Measurements from ENCODE around the gene TADA1.
A peak's percentile ranks its signal among the peaks of the same experiment; 100 is the strongest.
"Not testable (repeated sequence)": the region's sequence is repeated elsewhere in the genome, so short reads cannot be mapped to it uniquely, and the experiment has no call there.

Gene TADA1

DNA sequence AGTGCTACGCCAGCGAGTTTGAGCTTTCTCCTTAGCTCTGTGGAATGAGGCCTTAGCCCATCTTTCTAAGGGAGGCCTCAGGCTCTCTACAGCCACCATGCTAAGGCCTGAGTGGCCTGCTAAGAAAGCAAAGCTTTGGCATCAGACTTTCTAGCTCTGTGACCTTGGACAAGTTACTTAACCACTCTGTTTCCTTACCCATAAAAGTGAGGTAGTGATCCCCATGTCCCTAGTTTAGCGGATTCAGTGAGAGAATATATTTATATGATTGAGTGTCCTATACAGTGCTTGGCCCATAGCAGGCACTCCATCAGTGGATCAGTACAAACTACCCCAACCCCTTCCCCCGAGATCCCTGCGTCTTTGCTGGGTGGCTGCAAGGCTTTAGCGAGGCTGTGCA lies 32.7 kb downstream of the TADA1 start:
- no peak for DNase-seq

DNA sequence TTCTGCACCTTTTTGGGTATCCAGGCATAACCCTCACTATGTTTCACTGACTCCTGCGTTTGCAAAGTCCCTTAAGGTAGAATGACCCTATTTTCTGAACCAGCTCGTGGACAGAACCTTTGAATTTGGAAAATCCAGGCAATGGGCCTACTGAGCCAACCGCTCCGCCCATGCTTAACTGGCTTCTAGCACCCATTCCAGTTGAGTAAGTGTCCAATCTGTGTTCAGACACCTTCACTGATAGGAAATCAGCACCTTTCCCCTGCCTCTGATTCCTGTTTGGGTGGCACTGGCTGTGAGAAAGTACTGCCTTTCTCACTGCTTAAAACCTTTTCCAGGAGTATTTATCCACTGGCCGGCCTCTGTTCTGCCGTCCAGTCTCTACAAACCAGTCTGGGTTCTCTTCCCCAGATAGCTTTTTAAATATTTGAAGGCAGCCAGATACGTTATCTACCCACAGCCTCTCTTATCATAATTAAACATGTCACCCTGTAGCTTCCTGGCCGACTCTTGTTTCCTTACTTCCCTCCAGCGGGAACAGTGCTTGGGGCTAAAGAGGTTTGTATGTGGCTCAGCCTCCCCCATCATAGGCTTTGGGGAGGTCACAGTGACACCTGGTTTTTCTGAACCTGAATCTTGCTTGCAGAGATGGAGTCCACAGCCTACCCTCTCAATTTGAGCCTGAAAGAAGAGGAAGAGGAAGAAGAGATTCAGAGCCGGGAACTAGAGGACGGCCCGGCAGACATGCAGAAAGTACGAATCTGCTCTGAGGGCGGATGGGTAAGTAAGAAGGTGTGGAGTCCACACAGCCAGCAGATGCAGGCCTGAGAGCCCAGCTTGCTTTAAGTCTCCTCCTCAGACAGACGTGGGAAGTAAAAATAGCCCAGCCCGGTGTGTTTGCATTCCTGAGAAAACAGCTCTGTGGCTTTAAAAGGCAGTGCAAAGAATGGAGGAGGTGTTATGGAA lies 35.5 kb downstream of the TADA1 start:
- DNase-seq, result no peak

DNA sequence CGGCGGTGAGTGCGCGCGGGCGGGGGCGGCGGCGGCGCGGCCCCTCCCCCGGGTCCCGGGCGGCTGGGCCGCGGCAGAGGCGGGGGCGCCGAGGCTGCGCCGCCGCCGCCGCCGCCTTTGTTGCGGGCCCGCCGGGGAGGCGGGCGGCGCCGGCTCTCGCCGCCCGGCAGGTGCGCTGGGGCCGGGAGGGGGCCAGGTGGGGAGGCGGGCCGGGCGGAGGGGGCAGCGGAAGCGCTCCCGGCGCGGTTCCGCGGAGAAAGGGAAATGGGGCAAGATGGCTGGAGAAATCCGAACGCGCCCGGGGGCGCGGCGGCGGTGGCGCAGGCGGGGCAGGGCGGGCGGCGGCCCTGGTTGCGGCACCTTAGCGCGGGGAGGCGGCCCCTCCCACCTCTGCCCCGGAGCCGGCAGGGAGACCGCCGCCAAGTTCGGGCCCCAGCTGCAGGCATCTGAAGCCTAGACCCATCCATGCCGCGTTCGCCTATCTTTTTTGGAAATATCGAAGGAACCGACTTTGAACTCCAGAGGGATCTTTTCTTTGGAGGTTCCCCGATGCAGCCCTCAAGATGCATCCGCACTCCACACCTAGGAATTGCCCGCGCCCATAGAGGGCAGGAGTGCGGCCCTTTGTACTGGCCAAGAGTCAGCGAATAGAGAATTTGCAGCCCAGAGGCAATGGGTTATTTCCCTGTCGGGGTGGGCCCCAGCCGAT lies 36.3 kb downstream of the TADA1 start:
- DNase-seq, result peak; percentile 49 to 66

DNA sequence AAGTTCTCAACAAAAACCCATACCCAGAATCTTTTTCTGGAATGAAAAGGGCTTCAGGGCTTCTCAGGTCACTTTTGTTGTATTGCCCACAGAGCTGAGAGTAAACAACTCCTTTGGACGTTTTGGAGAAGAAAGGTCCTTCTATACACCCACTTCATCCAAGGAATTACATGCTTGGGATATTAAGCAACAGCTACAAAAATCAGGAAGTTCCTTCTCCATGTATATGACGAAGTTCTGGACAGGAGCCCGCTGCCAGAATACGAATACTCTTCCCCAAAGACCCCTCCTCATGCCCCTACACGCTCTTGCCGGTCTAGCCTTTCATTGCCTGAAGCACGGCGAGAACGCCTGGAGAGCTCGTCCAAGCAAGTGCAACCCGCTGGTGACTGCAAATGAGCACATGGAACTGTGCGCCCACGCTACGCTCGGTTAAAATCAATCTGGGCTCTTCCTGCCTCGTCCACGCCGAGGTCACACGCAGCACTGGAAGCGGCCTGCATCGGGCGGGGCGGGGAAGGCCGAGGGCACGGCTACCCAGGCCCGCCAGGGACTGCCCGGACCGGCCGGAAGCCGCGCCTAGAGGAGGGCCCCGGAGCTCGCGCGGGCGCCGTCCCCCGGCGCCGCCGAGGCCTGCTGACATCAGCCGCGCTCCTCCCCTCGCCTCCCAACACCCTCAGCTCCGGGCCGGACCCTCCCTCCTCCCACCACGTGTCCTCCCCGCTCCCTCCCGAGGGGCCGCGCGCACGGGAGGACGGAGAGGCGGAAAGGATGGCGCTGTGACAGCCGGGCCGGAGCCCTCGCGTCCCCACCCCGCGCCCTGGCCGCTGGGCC lies 37.1 kb downstream of the TADA1 start, which contains the start of gene POGK:
POGK (plus strand) TSS at position 710 of the 834 bp plus-strand sequence. CDS start 1,482 bp downstream, outside the sequence.
- DNase-seq, result peak; percentile 85 to 94

DNA sequence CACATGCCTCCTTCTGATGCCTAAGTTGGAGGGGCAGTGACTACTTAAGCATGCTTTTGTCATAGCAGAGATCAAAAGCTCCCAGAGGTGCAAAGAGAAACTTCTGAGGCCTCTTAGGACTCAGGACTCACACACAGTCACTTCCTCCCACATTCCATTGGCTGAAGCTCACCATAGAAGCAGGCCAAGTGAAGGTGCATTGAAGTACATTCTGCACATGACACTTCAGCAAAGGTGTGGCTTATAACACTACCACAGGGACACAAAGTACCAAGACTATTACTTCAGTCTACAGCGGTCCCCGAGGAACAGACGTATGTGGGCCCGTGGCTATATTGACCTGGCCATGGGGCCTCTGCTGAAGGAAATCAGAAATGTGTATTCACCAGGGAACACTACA lies 39.3 kb downstream of the TADA1 start:
- no peak for DNase-seq

DNA sequence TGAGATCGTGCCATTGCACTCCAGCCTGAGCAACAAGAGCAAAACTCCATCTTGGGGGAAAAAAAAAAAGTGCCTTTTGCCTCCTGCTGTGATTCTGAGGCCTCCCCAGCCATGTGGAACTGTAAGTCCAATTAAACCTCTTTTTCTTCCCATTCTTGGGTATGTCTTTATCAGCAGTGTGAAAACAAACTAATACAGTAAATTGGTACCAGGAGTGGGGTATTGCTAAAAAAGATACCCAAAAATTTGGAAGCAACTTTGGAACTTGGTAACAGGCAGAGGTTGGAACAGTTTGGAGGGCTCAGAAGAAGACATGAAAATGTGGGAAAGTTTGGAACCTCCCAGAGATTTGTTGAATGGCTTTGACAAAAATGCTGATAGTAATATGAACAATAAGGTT lies 46.3 kb downstream of the TADA1 start:
- not testable (repeated sequence) for DNase-seq

DNA sequence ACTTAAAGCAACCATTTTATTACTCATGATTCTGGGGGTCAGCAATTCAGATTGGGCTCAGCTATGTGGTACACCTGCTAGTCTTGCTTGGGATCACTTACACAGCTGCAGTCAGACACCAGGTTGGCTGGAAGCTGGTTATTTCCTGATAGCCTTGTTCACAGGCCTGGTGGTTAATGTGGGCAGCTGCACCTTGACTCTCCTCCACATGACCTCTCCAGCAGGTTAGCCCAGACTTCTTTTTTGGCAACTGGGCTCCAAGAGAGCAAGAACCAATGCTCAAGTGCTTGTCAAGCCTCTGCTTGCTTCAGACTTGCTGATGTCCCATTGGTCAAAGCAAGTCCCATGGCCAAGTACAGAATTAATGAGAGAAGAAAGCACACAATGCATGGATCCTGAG lies 48.6 kb downstream of the TADA1 start:
- DNase-seq, result no peak

DNA sequence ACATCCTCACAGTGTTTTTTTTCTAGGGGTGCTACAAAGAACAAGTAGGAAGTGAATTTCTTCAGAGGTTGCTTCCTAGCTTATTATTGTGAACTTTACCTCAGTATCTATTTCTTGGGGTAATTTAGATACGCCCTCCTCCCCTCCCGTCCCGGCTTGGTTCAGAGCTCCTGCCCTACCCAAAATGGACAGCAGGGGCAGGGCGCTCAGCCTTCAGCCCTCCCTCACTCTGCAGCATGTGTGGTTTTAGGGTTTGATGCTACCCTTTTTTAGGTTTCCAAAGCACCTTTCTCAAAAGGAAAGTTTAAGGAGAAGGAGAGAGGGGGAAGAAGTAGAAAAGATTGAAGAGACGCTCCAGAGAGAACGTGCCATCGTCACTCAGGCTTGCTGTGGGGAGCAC lies 53.7 kb downstream of the TADA1 start:
- DNase-seq, result peak in 1 of 2 experiments; percentile 13

DNA sequence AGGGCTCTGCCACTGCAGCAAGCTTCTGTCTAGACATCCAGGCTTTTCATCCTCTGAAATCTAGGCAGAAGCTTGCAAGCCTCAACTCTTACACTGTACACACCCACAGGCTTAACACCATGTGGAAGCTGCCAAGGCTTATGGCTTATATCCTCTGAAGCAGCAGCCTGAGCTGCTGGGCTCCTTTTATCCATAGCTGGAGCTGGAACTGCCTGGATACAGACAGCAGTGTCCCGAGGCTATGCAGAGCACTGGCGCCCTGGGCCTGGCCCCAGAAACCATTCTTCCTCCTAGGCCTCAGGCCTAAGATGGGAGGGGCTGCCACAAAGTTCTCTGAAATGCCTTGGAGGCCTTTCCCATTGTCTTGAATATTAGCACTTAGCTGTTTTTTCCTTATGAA lies 56.1 kb downstream of the TADA1 start:
- no peak for DNase-seq

DNA sequence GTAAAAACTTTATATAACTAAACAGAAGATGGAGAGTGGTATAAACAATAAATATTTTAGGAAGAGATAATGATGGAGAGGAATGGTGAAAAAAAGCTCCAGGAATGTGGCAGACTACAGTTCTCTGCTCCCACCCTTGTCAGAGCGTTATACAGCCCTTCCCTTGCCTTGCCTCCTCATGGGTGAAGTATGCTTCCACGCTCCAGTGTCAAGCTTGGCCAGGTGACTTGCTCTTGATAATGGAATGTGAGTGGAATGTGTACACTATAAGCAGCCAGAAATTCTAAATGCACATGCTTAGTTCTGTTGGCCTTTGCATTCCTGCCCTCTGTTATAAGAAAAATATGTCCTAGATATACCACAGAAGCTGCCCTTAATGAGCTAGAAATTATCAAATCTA lies 61.5 kb downstream of the TADA1 start:
- no peak for DNase-seq

DNA sequence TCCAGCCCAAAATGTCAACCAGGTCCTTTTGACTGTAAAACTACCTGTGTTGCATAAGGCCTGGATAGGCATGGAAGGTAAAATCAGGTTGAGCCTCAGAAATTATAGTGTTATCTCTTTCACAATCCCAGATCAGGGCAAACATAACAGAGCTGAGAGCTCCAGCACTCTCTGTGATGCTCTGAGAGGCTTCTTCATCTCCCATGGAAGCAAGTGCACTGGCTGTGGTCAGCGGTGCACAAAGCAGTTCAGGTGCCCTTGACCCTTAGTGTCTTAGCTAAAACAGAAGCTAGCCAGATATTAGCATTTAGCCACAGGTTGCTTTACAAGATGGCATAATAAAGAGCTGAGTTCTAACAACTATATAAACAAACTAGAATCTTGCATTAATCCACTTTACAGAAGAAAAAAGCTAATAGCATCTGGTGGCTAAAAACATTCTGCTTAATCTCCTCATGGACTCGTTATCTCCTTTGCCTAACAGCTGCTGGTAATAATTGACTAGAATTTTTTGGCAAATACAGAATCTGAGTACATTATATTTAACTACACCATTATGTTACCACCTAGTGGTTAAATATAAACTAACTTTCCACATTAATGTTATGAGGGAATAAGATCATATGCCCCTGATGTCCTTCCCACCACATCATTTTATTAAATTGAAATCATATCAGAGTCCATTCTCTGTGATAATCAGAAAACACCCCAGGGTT lies 62.4 kb downstream of the TADA1 start:
- DNase-seq, result no peak

DNA sequence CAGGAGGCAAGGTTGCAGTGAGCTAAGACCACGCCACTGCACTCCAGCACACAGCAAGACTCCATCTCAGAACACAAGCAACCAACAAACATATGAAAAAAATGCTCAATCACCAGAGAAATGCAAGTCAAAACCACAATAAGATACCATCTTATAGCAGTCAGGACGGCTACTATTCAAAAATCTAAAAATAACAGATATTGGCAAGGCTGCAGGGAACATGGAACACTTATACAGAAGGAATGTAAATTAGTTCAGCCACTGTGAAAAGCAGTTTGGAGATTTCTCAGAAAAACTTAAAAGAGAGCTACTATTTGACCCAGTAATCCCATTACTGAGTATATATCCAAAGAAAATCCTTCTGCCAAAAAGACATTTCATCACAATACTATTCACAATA lies 64.4 kb downstream of the TADA1 start:
- no peak for DNase-seq

DNA sequence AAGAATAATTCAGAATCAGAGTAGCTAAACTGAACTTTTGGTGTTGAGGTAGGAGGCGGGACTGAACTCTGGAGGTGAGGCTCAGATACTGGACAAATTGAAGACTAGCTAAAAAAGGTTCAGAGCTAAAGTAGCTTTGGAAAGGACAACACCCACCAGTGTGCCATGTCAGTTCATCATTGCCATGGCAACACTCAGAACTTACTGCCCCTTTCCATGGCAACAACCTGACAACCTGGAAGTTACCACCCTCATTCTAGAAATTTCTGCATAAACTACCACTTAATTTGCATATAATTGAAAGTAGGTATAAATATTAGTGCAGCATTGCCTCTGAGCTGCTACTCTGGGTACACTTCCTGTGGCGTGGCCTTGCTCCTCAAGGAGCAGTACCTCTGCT lies 67.1 kb downstream of the TADA1 start:
- no peak for DNase-seq
